Astrocyte of the spinal cord (primary cell): ENCODE measurements around the gene ATP2B2.

Source experiments
- DNase-seq: peaks from one replicate; pipeline ENCODE4 v3.0.0; 2011; ENCODE audit warnings: low read depth, low spot score
- H3K4me3 ChIP-seq: 2 replicates; pipeline ENCODE4 v1.5.1; 2011; ENCODE audit warnings: low read depth, mild to moderate bottlenecking, low read length, moderate library complexity
- CTCF ChIP-seq: IDR thresholded peaks from 2 replicates; pipeline ENCODE4 v1.5.1; 2012; ENCODE audit warnings: low read depth, mild to moderate bottlenecking, low read length, inconsistent platforms
- in situ Hi-C: cut with HindIII; loops from 2 replicates; pipeline ENCODE4 v1.10.0; 2017; ENCODE audit warnings: low sequenced_read_pairs

The ATP2B2 gene

GRCh38 chr3:10330319-10330718, 175.1 kb downstream of the ATP2B2 start:
- H3K4me3 ChIP-seq = no peak overlapping the region
- no peak for DNase-seq
- in situ Hi-C loops = no loop called here
- no peak for TF ChIP-seq CTCF

GRCh38 chr3:10329495-10330015, 175.8 kb downstream of the ATP2B2 start:
- DNase-seq = no peak
- in situ Hi-C loops = no loop called here
- no peak for TF ChIP-seq CTCF

GRCh38 chr3:10328460-10329071, 176.8 kb downstream of the ATP2B2 start:
- DNase-seq = no peak
- in situ Hi-C loops = no loop called here
- no peak for TF ChIP-seq CTCF
- H3K4me3 ChIP-seq = no peak overlapping the region

More at GRCh38 chr3:10329495-10330015, 175.8 kb downstream of the ATP2B2 start:
- H3K4me3 ChIP-seq = no peak overlapping the region

GRCh38 chr3:10327592-10327991, 177.8 kb downstream of the ATP2B2 start:
- in situ Hi-C loops = no loop called here
- no peak for TF ChIP-seq CTCF
- no peak for DNase-seq
- H3K4me3 ChIP-seq = no peak overlapping the region

- in situ Hi-C loops = no loop called here
- DNase-seq = no peak
- TF ChIP-seq CTCF = peak; percentile 35
- no peak overlapping the region for H3K4me3 ChIP-seq
Measured at GRCh38 chr3:10322352-10322710, 183.1 kb downstream of the ATP2B2 start.

- no peak for TF ChIP-seq CTCF
- in situ Hi-C loops = no loop called here
- no peak overlapping the region for H3K4me3 ChIP-seq
- DNase-seq = no peak
Measured at GRCh38 chr3:10321630-10322351, 183.6 kb downstream of the ATP2B2 start.
